Esophagus muscularis mucosa (tissue), 4 donors: Measurements from ENCODE around the gene NPAS3. TPM values are rescaled to one million over a fixed set of nuclear protein-coding genes. Genes with fewer than 3 reads are reported as not detected.

Source experiments
- DNase-seq: peaks from one replicate; pipeline ENCODE4 v3.0.0-alpha.2; 2017; ENCODE audit errors: extremely low spot score
- H3K27ac ChIP-seq, 4 donors: fragments of 200-600 bp; sonication (generic); replicated peaks in 1 of 4; 1 replicate in 3 of 4; 2 replicates in 1 of 4; pipeline ENCODE4 v1.5.1; 2016 to 2019; ENCODE audit warnings: mild to moderate bottlenecking in 1 of 4
- H3K27me3 ChIP-seq, 4 donors: fragments of 200-600 bp; sonication (generic); one replicate each; pipeline versions ENCODE4 v1.5.1 to v1.6.0; 2016 to 2019
- H3K36me3 ChIP-seq, 4 donors: fragments of 200-600 bp; sonication (generic); one replicate each; pipeline ENCODE4 v1.5.1; 2016 to 2019
- H3K4me1 ChIP-seq, 4 donors: fragments of 200-600 bp; sonication (generic); one replicate each; pipeline ENCODE4 v1.5.1; 2016 to 2019
- H3K4me3 ChIP-seq, 4 donors: fragments of 200-600 bp; sonication (generic); 1 replicate in 2 of 4; 2 replicates in 2 of 4; pipeline ENCODE4 v1.5.1; 2016 to 2019; ENCODE audit warnings: mild to moderate bottlenecking in 4 of 4, moderate library complexity in 1 of 4
- H3K9me3 ChIP-seq, 4 donors: fragments of 200-600 bp; sonication (generic); 1 replicate in 3 of 4; 2 replicates in 1 of 4; pipeline ENCODE4 v1.5.1; 2016 to 2019
- EP300 ChIP-seq: sonication (generic); formaldehyde crosslinking; IDR thresholded peaks from one replicate; pipeline ENCODE4 v1.6.1; 2017; ENCODE audit warnings: antibody characterized with exemption
- POLR2A ChIP-seq: fragments of 450-650 bp; IDR thresholded peaks from one replicate; pipeline ENCODE4 v1.6.1; 2017; ENCODE audit warnings: antibody characterized with exemption, moderate library complexity, mild to moderate bottlenecking, low read depth
- POLR2AphosphoS5 ChIP-seq, 2 donors: sonication (generic); formaldehyde crosslinking; IDR thresholded peaks; one replicate each; pipeline ENCODE4 v1.6.1; 2017; ENCODE audit warnings: antibody characterized with exemption in 2 of 2
- WGBS: methylation state at CpG from one replicate; pipeline ENCODE4 v1.1.5; 2018; 5-methylcytosine and 5-hydroxymethylcytosine counted together
- intact Hi-C: fragments of 100-400 bp; cut with DNase I; formaldehyde crosslinking; loops from one replicate; pipeline ENCODE4 v1.15.1; 2023
- total RNA-seq, 4 donors: library from RNA; depleted of rRNA; stranded (reverse); fragments of >200 nt; gene quantifications; one replicate each; pipeline versions ENCODE4 v1.1.0 to v1.2.1, GENCODE V29; 2016
- TF ChIP-seq, protein P1 (sequence below), 3 experiments: fragments of 200-600 bp in 2 of 3; fragments of 450-650 bp in 1 of 3; sonication (generic) in 2 of 3; IDR thresholded peaks; one replicate each; pipeline ENCODE4 v1.5.1; 2017 to 2019; ENCODE audit warnings: antibody characterized with exemption in 3 of 3, mild to moderate bottlenecking in 2 of 3, moderate library complexity in 1 of 3

The NPAS3 gene
- total RNA-seq, 4 donors from 2014 or later: 3.3 to 7.3 (median 5.8) TPM

DNA sequence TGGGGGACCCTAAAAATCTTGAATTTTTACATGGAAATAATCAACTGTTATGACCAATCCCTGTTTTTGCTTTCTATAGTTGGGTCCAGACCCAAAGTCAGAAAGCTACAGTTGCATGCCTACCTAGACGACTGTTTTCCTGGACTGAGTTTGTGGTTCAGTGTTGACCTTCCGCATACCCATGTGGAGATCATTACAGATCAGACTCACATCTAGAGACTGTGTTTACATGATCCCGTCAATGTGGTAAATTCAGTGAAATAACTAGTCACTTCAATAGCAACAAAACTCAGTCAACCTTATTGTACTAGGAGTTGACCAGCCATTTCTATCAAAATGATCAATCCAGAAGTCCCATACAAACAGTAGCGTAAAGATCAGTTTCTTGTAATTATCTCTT is 754.6 kb downstream of the NPAS3 start:
- H3K4me1 ChIP-seq: peaks cover 0 to 7% (median 0%) of the 10 kb centered on the region in 4 donors
- TF ChIP-seq, protein P1, sequence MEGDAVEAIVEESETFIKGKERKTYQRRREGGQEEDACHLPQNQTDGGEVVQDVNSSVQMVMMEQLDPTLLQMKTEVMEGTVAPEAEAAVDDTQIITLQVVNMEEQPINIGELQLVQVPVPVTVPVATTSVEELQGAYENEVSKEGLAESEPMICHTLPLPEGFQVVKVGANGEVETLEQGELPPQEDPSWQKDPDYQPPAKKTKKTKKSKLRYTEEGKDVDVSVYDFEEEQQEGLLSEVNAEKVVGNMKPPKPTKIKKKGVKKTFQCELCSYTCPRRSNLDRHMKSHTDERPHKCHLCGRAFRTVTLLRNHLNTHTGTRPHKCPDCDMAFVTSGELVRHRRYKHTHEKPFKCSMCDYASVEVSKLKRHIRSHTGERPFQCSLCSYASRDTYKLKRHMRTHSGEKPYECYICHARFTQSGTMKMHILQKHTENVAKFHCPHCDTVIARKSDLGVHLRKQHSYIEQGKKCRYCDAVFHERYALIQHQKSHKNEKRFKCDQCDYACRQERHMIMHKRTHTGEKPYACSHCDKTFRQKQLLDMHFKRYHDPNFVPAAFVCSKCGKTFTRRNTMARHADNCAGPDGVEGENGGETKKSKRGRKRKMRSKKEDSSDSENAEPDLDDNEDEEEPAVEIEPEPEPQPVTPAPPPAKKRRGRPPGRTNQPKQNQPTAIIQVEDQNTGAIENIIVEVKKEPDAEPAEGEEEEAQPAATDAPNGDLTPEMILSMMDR (IDR thresholded peaks at IDR 0.05): no peak
- TF ChIP-seq POLR2A: no peak
- no peaks in the 10 kb centered on the region for H3K36me3 ChIP-seq
- intact Hi-C loops: no loop called here
- H3K27ac ChIP-seq: no peak overlapping the region
- H3K9me3 ChIP-seq: no peaks in the 10 kb centered on the region
- no peak for DNase-seq
- H3K4me3 ChIP-seq: no peak overlapping the region
- 93% methylated on average over 4 of the region's 4 CpGs for WGBS
- no peaks in the 10 kb centered on the region for H3K27me3 ChIP-seq

DNA sequence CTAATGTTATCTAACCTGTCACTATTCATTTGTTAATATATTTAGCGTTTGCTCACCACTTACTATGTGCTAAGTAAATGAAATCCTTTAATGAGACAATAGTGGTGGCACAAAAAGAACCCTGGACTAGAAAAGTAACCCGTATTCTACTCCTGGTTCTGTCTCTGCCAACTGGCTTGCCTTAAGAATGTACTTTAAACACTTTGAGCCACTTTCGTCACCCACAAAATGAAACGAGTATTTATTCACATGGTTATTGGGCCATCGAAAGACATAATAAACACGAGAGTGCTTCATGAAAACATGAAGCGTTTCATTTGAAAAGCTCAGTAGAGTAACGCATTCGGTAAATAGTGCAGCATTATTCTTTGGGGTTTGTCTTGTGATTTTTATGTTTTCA is 757.5 kb downstream of the NPAS3 start:
- TF ChIP-seq POLR2A (no peak), POLR2AphosphoS5 (IDR thresholded peaks at IDR 0.05) (no peak)
- TF ChIP-seq, protein P1 (IDR thresholded peaks at IDR 0.05): no peak
- H3K4me3 ChIP-seq: no peak overlapping the region
- no peaks in the 10 kb centered on the region for H3K27me3 ChIP-seq
- no peaks in the 10 kb centered on the region for H3K9me3 ChIP-seq
- no peak for DNase-seq
- no peak overlapping the region for H3K27ac ChIP-seq
- peaks cover 0 to 7% (median 0%) of the 10 kb centered on the region in 4 donors for H3K4me1 ChIP-seq
- H3K36me3 ChIP-seq: no peaks in the 10 kb centered on the region
- intact Hi-C loops: no loop called here
- 88% methylated on average over 9 of the region's 9 CpGs for WGBS

DNA sequence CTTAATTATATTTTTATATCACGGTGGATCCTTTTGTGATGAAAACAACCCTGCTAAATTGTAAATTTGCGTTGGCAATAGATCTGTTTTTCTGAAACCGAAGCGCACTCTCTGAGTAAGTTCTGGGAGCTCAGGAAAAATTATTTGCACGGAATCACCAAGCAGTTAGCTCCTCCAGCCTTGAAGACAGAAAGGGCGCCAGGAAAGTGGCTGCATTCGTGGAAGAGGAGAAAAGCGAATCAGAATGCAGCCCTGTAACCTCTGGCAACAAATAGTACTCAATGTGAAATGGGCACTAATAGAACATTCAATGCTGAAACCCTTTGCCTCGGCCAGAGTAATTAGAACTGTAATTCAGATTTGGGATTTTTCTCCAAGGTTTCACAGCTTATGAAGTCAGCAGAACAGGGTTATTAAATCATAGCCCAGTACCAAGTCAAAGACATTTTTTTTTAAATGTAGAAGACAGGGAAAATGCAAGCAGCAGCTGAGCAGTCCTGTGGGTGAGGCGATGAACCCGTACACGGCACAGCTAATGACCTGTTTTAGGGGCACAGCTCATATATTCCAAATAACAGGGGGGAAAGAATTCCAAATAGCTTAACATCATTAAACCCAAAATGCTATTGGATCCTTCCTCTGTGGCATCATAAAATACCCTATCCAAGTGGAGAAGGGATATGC is 760.8 kb downstream of the NPAS3 start:
- no peak overlapping the region for H3K27ac ChIP-seq
- H3K4me3 ChIP-seq: no peak overlapping the region
- intact Hi-C loops: no loop called here
- TF ChIP-seq POLR2AphosphoS5 (IDR thresholded peaks at IDR 0.05): no peak
- TF ChIP-seq POLR2A: no peak
- TF ChIP-seq, protein P1 (IDR thresholded peaks at IDR 0.05): no peak
- TF ChIP-seq EP300: no peak
- WGBS: 93% methylated on average over 12 of the region's 12 CpGs
- no peaks in the 10 kb centered on the region for H3K36me3 ChIP-seq
- H3K27me3 ChIP-seq: no peaks in the 10 kb centered on the region
- no peak for DNase-seq
- H3K4me1 ChIP-seq: no peaks in the 10 kb centered on the region
- H3K9me3 ChIP-seq: no peaks in the 10 kb centered on the region

DNA sequence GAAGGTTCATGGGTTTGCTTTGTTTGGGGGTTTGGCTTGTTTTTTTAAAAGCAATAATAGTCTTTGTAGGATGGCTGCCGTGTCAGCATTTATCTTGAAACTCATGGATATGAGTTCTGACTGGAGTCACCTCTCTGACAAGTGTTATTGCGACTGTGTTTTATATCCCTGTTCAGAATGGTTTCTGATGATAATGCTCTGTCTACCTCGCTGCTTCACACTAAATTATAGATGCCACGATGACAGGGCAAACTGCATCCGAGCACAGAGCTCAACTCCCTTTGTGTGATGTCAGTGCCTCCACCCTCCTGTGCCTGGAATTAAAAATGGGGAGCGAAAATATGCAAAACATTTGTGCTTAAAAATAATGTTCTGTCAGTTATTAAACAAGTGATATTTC is 761.4 kb downstream of the NPAS3 start:
- no peaks in the 10 kb centered on the region for H3K36me3 ChIP-seq
- H3K4me1 ChIP-seq: no peaks in the 10 kb centered on the region
- no peaks in the 10 kb centered on the region for H3K27me3 ChIP-seq
- no peak overlapping the region for H3K4me3 ChIP-seq
- intact Hi-C loops: no loop called here
- TF ChIP-seq POLR2A (no peak), EP300 (no peak), POLR2AphosphoS5 (IDR thresholded peaks at IDR 0.05) (no peak)
- TF ChIP-seq, protein P1 (IDR thresholded peaks at IDR 0.05): no peak
- 81% methylated on average over 6 of the region's 6 CpGs for WGBS
- no peak for DNase-seq
- H3K27ac ChIP-seq: no peak overlapping the region
- no peaks in the 10 kb centered on the region for H3K9me3 ChIP-seq

DNA sequence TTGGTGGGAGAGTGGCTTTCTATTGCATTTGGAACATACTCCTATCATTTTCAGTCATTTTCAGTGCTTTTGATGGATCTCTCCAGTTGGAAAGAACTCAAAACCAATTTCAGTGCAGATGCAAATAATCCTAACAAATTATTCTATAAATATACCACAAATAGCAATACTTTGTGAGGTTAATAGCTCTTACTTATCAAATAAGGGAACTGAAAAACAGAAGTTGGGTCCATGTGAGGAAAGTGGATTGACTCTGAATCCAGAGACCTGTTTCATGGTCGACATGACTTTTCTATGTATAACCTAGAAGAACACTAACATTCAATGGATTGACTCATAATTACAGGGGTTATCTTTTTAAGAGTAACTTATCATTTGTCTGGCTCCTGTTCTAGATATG is 763.6 kb downstream of the NPAS3 start:
- intact Hi-C loops: no loop called here
- WGBS: 88% methylated on average over 1 of the region's 1 CpG
- H3K27ac ChIP-seq: no peak overlapping the region
- no peak overlapping the region for H3K4me3 ChIP-seq
- no peak for DNase-seq
- no peaks in the 10 kb centered on the region for H3K9me3 ChIP-seq
- TF ChIP-seq POLR2A (no peak), EP300 (no peak), POLR2AphosphoS5 (IDR thresholded peaks at IDR 0.05) (no peak)
- TF ChIP-seq, protein P1 (IDR thresholded peaks at IDR 0.05): no peak
- no peaks in the 10 kb centered on the region for H3K36me3 ChIP-seq
- H3K4me1 ChIP-seq: peaks cover 0 to 7% (median 2%) of the 10 kb centered on the region in 4 donors
- H3K27me3 ChIP-seq: no peaks in the 10 kb centered on the region
